ENCODE data around the gene HS1BP3.

GRCh38 chr2:20661421-20662307 is 10.8 kb upstream of the HS1BP3 start:
- TF ChIP-seq ESRRA (IDR thresholded peaks at IDR 0.05; ENCODE audit: borderline replicate concordance, low read length) = no peak
- TF ChIP-seq RFX5 (IDR thresholded peaks at IDR 0.05) = no peak
- no peak for TF ChIP-seq POLR2A (IDR thresholded peaks at IDR 0.05; ENCODE audit: low read length)

Measured in A549 (cell line).